ENCODE data around the gene CHRNE. TPM values are rescaled to one million over a fixed set of nuclear protein-coding genes. Genes with fewer than 3 reads are reported as not detected.
A peak's percentile ranks its signal among the peaks of the same experiment; 100 is the strongest.

CHRNE gene
- under 1 TPM; 0.25 to 0.42 TPM for total RNA-seq

GRCh38 chr17:4903051-4903818 is at the start of gene CHRNE:
TSS of gene CHRNE (minus strand) at chr17:4903098. CDS start at chr17:4903063, 35 bp downstream.
- Mint-ChIP-seq H3K36me3 (ENCODE audit: low read depth) (no peaks in the 10 kb centered on the region), H3K4me1 (peaks cover 41% of the 10 kb centered on the region)
- POLR2A ChIA-PET, result no interaction called here

GRCh38 chr17:4951486-4951885 is 48.6 kb upstream of the CHRNE start:
- POLR2A ChIA-PET, result interaction anchor here (1.2 kb wide), 1 partner anchor 16 kb away, joined by 8 read pairs; the partner anchor contains the start of gene SPAG7
- H3K9me3 Mint-ChIP-seq, result no peaks in the 10 kb centered on the region
- DNase-seq, result no peak
- CTCF ChIA-PET, result interaction anchor here (1.1 to 2.0 kb wide), 6 partner anchors 12 to 79 kb away, joined by 3 to 6 read pairs (median 4); partner anchors contain the start of gene SPAG7
- peaks cover 17% of the 10 kb centered on the region for H3K36me3 Mint-ChIP-seq (ENCODE audit: low read depth)
- peaks cover 27% of the 10 kb centered on the region for H3K4me1 Mint-ChIP-seq
- H3K4me3 Mint-ChIP-seq, result peak overlapping the region; percentile 78
- H3K27me3 Mint-ChIP-seq, result no peaks in the 10 kb centered on the region
- H3K27ac Mint-ChIP-seq, result peak overlapping the region; percentile 95

More at GRCh38 chr17:4903051-4903818, at the start of gene CHRNE:
- Mint-ChIP-seq H3K9me3 (no peaks in the 10 kb centered on the region), H3K4me3 (peak within 1 kb of the TSS; percentile 25), H3K27ac (peak within 1 kb of the TSS; percentile 72), H3K27me3 (peaks cover 20% of the 10 kb centered on the region)
- peak; percentile 88 for DNase-seq
- CTCF ChIA-PET, result interaction anchor here (0.6 to 2.7 kb wide), 12 partner anchors 8 to 456 kb away, joined by 3 to 8 read pairs (median 3); partner anchors contain the start of genes KIF1C, PSMB6, RNF167 and SLC25A11

GRCh38 chr17:4950746-4951204 is 47.9 kb upstream of the CHRNE start, which contains the start of gene ENO3:
TSS of gene ENO3 (plus strand) at chr17:4951119. CDS start at chr17:4951830, 711 bp downstream.
- H3K27ac Mint-ChIP-seq, result peak within 1 kb of the TSS; percentile 95
- H3K4me1 Mint-ChIP-seq, result peaks cover 21% of the 10 kb centered on the region
- peaks cover 20% of the 10 kb centered on the region for H3K36me3 Mint-ChIP-seq (ENCODE audit: low read depth)
- H3K9me3 Mint-ChIP-seq, result no peaks in the 10 kb centered on the region
- ChIA-PET CTCF (interaction anchor here (1.2 to 2.0 kb wide), 6 partner anchors 13 to 80 kb away, joined by 3 to 6 read pairs (median 4); partner anchors contain the start of gene SPAG7), POLR2A (interaction anchor here (1.0 kb wide), 1 partner anchor 11 kb away, joined by 3 read pairs; the partner anchor contains the start of genes RNF167 and SLC25A11)
- peak within 1 kb of the TSS; percentile 78 for H3K4me3 Mint-ChIP-seq
- DNase-seq, result no peak
- H3K27me3 Mint-ChIP-seq, result no peaks in the 10 kb centered on the region

GRCh38 chr17:4950075-4950745 is 47.3 kb upstream of the CHRNE start:
- peak overlapping the region; percentile 95 for H3K27ac Mint-ChIP-seq
- peaks cover 26% of the 10 kb centered on the region for H3K4me1 Mint-ChIP-seq
- H3K4me3 Mint-ChIP-seq, result peak overlapping the region; percentile 78
- peaks cover 26% of the 10 kb centered on the region for H3K36me3 Mint-ChIP-seq (ENCODE audit: low read depth)
- POLR2A ChIA-PET, result interaction anchor here (1.0 kb wide), 1 partner anchor 10 kb away, joined by 3 read pairs; the partner anchor contains the start of genes RNF167 and SLC25A11
- H3K27me3 Mint-ChIP-seq, result no peaks in the 10 kb centered on the region
- CTCF ChIA-PET, result interaction anchor here (1.2 to 2.0 kb wide), 4 partner anchors 13 to 41 kb away, joined by 3 to 5 read pairs (median 4); partner anchors contain the start of gene SPAG7
- DNase-seq, result no peak
- H3K9me3 Mint-ChIP-seq, result no peaks in the 10 kb centered on the region

GRCh38 chr17:4949321-4950074 is 46.6 kb upstream of the CHRNE start:
- no peaks in the 10 kb centered on the region for H3K27me3 Mint-ChIP-seq
- H3K27ac Mint-ChIP-seq, result peak overlapping the region; percentile 93
- peak; percentile 83 for DNase-seq
- ChIA-PET CTCF (interaction anchor here (1.3 kb wide), 1 partner anchor 18 kb away, joined by 3 read pairs; the partner anchor contains the start of gene SPAG7), POLR2A (interaction anchor here (1.0 to 6.2 kb wide), 3 partner anchors 10 to 18 kb away, joined by 3 to 44 read pairs (median 10); partner anchors contain the start of genes RNF167, SLC25A11 and SPAG7)
- H3K4me1 Mint-ChIP-seq, result peaks cover 33% of the 10 kb centered on the region
- peak overlapping the region; percentile 92 for H3K4me3 Mint-ChIP-seq
- H3K9me3 Mint-ChIP-seq, result no peaks in the 10 kb centered on the region
- peaks cover 33% of the 10 kb centered on the region for H3K36me3 Mint-ChIP-seq (ENCODE audit: low read depth)

GRCh38 chr17:4948931-4949320 is 46.0 kb upstream of the CHRNE start:
- Mint-ChIP-seq H3K4me3 (peak overlapping the region; percentile 92), H3K27me3 (no peaks in the 10 kb centered on the region), H3K27ac (peak overlapping the region; percentile 99), H3K36me3 (ENCODE audit: low read depth) (peaks cover 39% of the 10 kb centered on the region), H3K4me1 (peaks cover 37% of the 10 kb centered on the region), H3K9me3 (no peaks in the 10 kb centered on the region)
- ChIA-PET POLR2A (interaction anchor here (1.4 to 6.2 kb wide), 2 partner anchors 9 to 19 kb away, joined by 10 to 44 read pairs; partner anchors contain the start of genes RNF167, SLC25A11 and SPAG7), CTCF (no interaction called here)
- peak; percentile 80 for DNase-seq

- peak; percentile 94 for DNase-seq
- Mint-ChIP-seq H3K27ac (peak within 1 kb of the TSS; percentile 99), H3K9me3 (no peaks in the 10 kb centered on the region), H3K4me1 (peaks cover 39% of the 10 kb centered on the region), H3K4me3 (peak within 1 kb of the TSS; percentile 92), H3K27me3 (no peaks in the 10 kb centered on the region), H3K36me3 (ENCODE audit: low read depth) (peaks cover 41% of the 10 kb centered on the region)
- CTCF ChIA-PET, result interaction anchor here (0.8 kb wide), 1 partner anchor 19 kb away, joined by 3 read pairs; the partner anchor contains the start of gene SPAG7
- POLR2A ChIA-PET, result interaction anchor here (1.4 to 6.2 kb wide), 2 partner anchors 8 to 19 kb away, joined by 10 to 44 read pairs; partner anchors contain the start of genes RNF167, SLC25A11 and SPAG7
These were observed 45.5 kb upstream of the CHRNE start, which contains the start of gene PFN1 for GRCh38 chr17:4948166-4948930. TSS of gene PFN1 (minus strand) at chr17:4948530. CDS start at chr17:4948394, 136 bp downstream.

GRCh38 chr17:4947411-4948165 is 44.7 kb upstream of the CHRNE start:
- CTCF ChIA-PET, result interaction anchor here (0.6 to 0.8 kb wide), 2 partner anchors 9 to 20 kb away, joined by 3 read pairs; partner anchors contain the start of gene SPAG7
- H3K27ac Mint-ChIP-seq, result peak overlapping the region; percentile 99
- peaks cover 47% of the 10 kb centered on the region for H3K36me3 Mint-ChIP-seq (ENCODE audit: low read depth)
- DNase-seq, result peak; percentile 78
- H3K4me3 Mint-ChIP-seq, result peak overlapping the region; percentile 92
- no peaks in the 10 kb centered on the region for H3K9me3 Mint-ChIP-seq
- peaks cover 47% of the 10 kb centered on the region for H3K4me1 Mint-ChIP-seq
- no peaks in the 10 kb centered on the region for H3K27me3 Mint-ChIP-seq
- POLR2A ChIA-PET, result interaction anchor here (1.0 to 6.2 kb wide), 2 partner anchors 14 to 20 kb away, joined by 3 to 44 read pairs; partner anchors contain the start of gene SPAG7

- peaks cover 52% of the 10 kb centered on the region for H3K36me3 Mint-ChIP-seq (ENCODE audit: low read depth)
- peak overlapping the region; percentile 99 for H3K27ac Mint-ChIP-seq
- no peak for DNase-seq
- CTCF ChIA-PET, result interaction anchor here (0.6 kb wide), 2 partner anchors 9 to 20 kb away, joined by 3 read pairs; partner anchors contain the start of gene SPAG7
- POLR2A ChIA-PET, result interaction anchor here (1.0 to 6.2 kb wide), 2 partner anchors 15 to 21 kb away, joined by 3 to 44 read pairs; partner anchors contain the start of gene SPAG7
- peak overlapping the region; percentile 92 for H3K4me3 Mint-ChIP-seq
- no peaks in the 10 kb centered on the region for H3K9me3 Mint-ChIP-seq
- H3K4me1 Mint-ChIP-seq, result peaks cover 52% of the 10 kb centered on the region
- no peaks in the 10 kb centered on the region for H3K27me3 Mint-ChIP-seq
These were observed 44.1 kb upstream of the CHRNE start for GRCh38 chr17:4947010-4947410.

GRCh38 chr17:4946312-4946976 is 43.5 kb upstream of the CHRNE start:
- H3K27ac Mint-ChIP-seq, result peak overlapping the region; percentile 99
- ChIA-PET POLR2A (interaction anchor here (1.0 to 6.2 kb wide), 2 partner anchors 15 to 21 kb away, joined by 3 to 44 read pairs; partner anchors contain the start of gene SPAG7), CTCF (interaction anchor here (0.6 kb wide), 1 partner anchor 21 kb away, joined by 3 read pairs; the partner anchor contains the start of gene SPAG7)
- H3K36me3 Mint-ChIP-seq (ENCODE audit: low read depth), result peaks cover 58% of the 10 kb centered on the region
- H3K9me3 Mint-ChIP-seq, result no peaks in the 10 kb centered on the region
- H3K27me3 Mint-ChIP-seq, result no peaks in the 10 kb centered on the region
- peak overlapping the region; percentile 92 for H3K4me3 Mint-ChIP-seq
- H3K4me1 Mint-ChIP-seq, result peaks cover 52% of the 10 kb centered on the region
- no peak for DNase-seq

Data from activated CD4-positive, alpha-beta T cell treated with anti-CD3 and anti-CD28 coated beads, Interleukin-2, amount 10 ng/mL, durations not matched to agents 7 days and 5 days (primary cell).